HG03432 (cell line): ENCODE measurements around the gene DGCR2.
"Not testable (repeated sequence)": the region's sequence is repeated elsewhere in the genome, so short reads cannot be mapped to it uniquely, and the experiment has no call there.

Source experiments
- ATAC-seq: cut with Tn5 transposase; IDR thresholded peaks from one replicate; pipeline ENCODE4 v1.9.1; 2021; ENCODE audit warnings: mild to moderate bottlenecking, moderate library complexity; ENCODE audit not compliant: unreplicated experiment

DGCR2 gene

DNA sequence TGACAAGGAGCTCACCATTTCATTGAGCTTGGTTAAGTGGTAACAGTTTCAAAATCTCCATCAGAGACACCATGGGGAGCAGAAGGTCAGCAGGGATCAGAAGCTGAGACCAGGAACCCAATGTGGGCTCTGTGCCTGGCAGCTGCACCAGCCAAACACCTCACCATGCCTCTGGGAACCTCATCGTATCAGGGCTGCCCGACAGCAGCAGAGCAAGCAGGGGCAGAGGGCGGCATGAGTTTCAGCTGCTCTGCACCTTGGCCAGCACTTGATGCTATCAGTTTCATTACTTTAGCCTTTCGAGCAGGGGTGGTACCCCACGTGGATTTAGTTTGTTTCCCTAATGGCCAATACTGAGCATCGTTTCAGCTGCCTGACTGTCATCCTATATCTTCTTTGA lies 77.8 kb downstream of the DGCR2 start:
- no peak for ATAC-seq

DNA sequence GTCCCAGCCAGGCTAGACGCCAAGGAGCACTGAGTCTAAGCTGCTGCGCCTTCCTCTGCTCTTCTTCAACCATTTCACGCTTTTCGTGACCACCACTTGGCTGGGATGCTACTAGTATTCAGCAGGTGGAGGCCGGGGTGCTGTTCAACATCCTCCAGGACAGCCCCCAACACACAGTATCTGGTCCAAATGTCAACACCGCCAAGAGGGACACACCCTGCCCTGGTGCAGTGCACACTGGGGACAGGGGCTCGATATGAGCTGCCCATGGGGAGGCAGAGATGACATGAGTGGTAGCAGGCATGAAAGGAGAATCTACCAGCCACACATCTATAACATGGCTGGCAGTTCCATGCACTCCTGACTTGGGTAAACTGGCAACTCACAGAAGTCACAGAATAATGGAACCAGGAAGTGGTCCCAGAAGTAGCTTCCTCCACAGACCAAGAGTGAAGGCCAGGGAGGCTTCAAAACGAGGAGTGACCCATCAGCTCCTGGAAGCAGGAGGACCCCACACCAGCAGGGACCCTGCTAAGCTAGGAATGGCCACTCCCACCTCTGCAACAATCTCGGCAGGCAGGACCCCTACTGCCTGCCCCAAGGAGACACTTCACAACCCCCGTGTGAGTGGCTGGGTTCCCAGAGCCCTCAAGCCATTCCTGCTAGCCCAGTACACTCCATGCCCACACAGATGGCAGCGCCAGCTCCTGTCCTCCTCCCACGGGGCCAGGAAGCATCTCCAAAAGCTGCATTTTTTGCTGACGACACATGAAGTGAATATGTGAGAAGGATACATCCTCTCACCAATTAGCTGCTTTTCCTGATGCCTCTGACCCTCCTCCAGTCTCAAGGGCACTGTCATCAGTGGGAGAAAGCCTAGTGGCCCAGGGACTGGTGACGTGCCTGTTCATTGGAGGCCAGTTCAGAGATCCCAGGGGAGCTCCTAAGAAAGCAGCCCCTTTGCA lies 78.8 kb downstream of the DGCR2 start:
- ATAC-seq = no peak

DNA sequence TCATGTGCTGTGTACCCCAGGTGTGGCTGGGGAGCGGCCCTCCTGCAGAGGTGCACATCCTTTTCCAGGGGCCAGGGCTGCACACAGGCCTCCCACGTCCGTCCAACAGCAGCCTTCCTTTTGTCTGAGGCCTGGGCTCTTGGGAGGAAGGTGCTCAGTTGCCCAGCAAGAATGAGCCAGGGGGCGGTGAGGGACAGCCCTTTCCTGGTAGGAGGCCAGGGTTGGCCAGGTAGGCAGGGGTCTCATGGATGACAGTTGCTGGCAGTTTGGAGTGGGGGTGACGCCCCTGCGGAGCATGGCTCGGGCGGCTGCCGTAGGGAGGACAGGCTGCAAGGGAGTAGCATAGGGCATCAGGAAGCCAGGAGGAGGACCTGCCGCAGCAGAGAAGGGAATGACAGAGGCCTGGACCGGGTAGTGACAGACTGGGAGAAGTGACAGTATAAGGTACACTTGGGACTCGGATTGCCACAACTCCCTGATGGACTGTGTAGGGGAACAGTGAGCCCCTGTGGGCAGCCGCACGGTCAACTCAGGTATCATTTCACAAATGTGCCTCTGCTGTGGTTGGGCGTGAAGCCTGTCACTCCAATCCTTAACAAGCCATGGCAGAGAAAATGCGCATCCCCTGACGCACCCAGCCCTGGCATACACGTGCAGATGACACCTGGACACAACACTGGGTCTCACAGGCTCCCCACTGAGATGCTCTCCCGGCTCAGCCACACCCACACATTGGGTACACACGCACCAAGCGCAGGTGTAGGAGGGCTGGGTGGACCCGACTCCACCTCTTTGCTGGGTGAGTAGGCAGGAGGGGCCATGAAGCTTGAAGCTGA lies 79.7 kb downstream of the DGCR2 start:
- no peak for ATAC-seq

DNA sequence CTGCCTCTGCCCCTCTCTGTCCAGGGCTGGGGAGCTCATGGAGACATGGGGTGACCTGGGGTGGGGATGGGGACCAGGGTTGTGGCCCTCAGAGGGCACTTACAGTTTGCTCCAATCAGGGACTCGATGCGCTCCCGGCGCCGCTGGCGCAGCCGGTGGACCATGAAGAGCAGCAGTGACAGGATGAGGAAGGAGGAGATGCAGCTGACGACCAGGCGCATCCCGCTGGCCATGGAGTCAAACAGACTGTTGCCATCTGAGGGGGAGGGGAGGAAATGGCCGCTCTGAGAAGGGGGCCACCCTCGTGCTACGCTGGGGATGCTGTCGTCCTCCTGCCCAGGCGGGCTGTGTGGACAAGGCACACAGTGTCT lies 80.5 kb downstream of the DGCR2 start:
- no peak for ATAC-seq

DNA sequence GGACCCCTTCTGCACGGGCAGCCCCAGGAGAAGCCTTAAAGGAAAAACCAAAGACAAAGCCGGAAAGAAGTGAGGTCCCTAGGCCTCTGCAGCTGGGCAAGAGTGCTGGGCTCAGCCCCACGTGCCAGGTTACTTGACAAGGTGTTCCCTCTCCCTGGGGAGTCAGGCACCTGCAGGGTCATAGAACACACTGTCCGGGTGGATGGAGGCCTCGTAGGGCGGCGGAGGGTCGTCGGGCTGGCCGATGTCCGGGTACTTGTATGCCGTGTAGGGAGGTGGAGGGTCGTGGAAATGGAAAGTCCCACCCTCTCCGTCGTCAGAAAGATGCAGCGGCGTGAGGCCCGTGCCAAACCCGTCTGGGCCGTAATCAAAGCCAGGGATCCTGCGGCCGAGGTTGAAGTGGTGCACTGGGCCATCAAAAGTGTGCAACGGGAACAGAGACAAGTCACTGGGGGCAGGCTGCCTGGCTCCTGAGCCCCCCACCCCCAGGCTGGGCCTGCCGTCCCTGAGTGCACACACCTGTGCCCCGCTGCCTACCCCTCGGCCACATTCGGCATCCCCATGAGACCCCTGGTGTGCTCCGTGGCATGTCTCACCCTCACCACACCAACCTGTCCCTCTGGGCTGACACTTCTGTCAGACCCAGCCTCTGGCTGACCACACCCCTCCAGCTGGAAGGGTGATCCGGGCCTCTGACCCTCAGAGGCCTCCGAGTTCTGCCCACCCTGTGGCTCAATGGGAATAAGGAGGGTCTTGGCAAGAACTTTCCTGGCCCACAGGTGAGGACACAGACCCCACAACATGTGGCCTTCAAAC lies 81.1 kb downstream of the DGCR2 start:
- no peak for ATAC-seq

DNA sequence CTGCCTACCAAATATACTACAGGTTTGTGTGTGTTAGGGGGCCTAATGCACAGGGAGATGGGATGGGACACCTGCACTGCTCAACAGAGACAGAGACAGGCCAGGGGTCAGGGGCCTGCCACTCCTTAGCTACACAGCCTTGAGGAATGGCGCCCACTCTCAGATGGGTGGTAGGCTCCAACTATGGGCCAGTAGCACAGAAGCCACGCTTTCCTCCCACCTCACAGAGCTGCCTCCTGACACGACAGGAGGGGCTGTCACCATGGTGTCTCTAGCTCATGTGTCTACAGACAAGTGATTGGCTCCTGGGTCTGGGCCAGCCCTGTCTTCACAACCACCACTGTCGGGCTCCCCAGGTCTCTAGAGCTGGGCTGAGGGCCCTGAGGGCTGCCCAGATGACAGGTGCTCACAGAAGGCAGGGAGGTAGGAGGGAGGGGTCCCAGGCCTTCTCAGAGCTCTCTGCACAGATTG lies 81.8 kb downstream of the DGCR2 start:
- no peak for ATAC-seq

DNA sequence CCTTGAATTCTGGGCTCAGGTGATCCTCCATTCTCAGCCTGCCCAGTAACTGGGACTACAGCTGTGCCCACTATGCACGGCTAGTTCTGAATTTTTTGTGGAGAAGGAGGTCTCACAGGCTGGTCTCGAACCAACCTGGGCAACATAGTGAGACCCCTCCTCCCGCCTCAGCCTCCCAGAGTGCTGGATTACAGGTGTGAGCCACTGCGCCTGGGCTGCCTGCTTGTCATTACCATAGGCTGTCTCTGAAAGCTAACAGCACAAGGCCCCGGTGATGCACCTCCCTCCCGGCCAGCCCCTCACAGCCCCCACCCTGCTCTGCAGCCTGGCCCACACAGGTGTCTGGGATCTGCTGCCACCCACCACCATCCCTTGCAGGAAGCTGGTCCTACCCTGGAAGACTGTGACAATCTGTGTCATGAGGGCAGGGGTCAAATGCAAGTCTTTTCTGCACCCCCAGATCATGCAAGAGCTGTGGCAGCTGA lies 82.4 kb downstream of the DGCR2 start:
- ATAC-seq = no peak

DNA sequence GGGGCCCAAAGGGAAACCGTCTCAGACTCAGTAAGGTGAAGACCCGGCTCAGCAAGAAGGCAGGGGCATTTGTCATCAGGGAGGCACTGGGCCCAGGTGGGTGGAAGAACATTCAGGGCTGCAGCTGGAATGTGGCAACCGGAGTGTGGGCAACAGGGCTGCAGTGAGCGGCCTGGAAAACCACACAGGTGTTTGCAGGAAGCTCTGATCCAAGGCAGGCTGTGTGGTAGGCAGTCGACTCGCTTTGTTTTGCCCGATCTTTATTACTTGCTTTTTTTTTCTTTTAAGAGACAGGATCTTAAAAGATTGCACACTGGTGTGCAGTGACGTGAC lies 82.8 kb downstream of the DGCR2 start:
- no peak for ATAC-seq

DNA sequence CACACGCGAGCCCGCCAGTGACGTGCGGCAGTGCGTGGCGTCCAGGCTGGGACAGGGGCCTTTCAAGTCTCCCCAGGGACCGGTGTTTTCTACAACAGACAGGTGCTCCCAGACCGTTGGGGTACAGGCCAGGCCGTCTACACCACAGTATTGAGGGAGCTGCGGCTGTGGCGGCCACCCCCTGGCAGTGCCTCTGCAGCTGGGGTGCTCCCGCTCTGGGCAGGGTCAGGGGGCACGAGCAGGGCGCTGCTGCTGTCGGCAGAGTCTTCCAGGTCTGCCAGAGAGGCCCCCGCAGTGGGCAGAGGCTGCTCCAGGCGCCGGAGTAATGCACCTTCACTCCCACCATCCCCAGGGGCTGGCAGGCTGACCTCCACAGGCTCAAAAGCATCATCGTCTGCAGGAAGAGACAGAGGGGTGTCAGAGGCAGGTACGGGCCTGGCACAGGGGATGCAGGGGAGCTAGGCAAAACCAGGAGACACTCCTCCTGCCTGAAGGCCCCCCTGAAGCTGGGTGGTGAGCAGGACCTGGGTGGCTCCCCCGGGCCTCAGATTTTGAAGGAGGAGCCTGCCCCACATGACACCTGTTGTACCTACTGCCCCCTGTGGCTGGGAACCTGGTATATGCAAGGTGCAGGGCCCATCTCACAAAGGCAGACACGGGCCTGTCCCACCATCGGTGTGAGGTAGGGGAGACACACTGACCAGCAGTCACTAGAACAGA lies 83.3 kb downstream of the DGCR2 start:
- no peak for ATAC-seq

DNA sequence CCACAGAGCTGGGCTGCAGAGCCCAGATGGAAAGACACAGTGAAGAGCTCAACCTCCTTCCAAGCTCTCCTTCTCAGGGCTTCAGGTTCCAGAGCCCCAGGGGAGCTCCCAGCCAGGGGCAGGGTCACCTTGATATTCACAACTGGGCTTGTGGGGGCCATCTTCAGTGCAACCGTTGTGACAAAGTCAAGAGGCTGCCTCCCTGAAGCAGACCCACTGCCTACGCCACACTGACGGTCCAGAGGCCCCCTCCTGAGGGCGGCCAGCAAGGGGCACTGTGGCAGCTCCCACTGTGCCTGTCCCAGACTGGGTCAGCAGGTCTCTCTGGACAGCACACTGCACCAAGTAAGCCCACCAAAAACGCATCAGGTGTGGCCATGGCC lies 84.1 kb downstream of the DGCR2 start:
- ATAC-seq = no peak

DNA sequence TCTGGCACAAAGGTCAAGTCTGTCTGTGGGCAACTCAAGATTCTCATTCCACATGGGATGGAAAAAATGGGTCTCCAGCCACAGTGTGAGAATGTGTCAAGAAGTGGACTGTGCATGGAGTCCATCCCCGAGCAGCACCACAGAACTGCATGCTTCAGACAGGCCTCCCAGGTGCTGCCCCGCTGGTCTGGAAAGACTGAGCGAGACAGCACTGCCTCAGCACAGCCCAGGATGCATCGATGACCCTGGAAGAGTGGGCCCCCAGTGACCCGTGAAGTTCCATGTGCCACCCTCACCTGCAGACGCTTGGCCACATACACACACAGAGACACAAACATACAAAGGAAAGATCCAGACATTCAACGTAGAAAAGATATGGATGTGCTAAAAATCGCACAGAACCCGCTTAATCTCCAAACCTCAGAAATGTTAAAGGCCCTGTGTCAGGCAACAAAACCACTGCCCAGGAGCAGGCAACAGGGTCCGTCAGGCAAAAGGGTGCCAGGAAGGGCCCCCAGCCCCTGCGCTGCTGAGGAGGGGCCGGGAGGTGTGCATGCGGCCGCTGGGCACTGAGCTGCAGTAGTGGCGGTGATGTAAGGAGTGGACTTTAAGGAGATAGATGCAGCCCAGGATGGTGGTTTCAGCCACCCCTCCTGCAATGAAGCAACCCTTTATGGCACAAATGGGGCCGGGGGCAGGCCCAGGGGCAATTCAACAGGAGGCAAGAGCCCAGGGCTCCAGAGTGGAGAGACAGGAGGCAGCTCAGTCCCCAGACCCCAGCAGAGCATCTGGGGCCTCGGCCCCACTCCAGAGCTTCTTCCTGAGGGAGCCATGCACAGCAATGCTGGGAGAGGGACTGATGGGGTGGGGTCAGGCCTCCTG lies 84.7 kb downstream of the DGCR2 start:
- no peak for ATAC-seq

DNA sequence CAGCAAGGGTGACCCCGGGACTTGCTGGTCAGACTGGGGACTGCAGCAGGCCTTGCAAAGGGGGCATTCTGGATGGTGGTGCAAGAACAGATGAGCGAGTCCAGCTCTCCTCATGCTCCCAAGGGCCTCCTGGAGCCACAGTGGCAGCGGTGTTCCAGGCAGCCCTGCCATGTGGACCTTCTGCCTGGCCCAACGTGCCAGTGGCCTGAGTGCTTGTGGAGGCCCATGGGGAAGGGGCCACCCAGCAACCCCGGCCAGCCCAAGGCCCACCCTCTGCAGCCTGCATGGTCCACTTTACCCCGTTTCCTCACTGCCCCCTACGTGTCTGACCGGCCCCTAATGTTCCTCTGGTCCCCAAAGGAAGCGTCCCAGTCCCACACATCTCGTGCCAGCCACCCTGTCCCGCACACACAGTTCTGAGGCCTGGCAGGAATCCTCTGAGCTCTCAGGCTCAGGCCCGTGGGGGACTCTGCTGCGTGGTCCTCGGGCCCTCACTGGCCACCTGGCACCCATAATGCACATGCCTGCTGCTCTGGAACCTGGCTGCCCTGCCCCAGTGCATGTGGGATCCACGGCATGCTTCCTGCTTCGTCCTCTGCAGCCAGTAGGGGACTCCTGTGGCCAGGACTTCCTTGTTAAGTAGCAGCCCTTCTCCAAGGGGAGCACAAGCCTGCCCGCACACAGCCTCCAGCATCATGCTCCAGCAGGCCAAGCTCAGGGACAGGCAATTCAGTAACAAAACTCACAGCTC lies 85.5 kb downstream of the DGCR2 start:
- ATAC-seq = no peak

DNA sequence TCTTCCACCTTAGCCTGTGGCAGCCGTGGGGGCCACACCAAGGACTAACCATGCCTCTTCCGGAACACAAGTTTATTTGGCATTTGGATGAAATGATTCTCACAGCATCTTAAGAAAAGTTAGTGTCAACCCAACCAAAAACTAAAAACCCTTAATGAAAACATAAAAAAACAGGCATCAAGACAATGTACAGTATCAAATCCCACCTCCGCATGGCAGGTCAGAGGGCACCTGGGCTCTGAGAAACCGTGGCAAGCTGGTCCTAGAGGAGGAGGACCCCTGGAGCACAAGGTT lies 86.0 kb downstream of the DGCR2 start:
- no peak for ATAC-seq

DNA sequence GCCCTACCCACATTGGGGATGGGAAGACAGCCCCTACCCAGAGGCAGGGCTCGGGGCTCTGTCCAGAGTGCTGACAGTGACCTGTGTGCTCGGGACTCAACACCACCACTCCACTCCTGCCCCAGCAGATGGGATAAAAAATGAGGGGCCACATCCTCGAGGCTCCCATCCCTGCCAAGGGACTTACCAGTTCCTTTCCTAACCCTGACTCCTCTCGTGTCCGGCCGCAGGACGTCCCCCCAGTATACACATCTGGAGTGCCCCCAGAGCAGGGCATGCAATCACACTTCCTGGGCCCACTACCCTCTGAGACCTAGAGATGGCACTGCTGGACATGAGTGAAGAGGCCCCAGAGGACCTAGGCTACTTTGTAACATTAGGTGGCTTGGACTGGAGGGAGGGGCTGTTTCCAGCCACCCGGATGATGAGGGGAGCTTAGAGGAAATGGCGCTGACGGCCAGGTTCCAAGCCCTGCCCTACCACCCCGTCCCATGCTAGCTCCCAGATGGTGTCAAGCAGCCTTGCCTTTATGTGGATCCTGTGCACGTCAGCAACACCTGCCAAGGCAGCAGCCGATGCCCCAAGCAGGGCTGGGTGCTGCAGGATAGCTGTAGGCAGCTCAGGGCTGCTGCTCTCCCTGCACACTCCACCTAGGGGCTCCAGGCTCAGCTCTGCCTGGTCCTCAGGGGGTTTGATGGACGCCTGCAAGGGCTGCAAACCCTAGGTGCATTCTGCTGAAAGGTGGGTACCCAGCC lies 86.6 kb downstream of the DGCR2 start:
- ATAC-seq = no peak

DNA sequence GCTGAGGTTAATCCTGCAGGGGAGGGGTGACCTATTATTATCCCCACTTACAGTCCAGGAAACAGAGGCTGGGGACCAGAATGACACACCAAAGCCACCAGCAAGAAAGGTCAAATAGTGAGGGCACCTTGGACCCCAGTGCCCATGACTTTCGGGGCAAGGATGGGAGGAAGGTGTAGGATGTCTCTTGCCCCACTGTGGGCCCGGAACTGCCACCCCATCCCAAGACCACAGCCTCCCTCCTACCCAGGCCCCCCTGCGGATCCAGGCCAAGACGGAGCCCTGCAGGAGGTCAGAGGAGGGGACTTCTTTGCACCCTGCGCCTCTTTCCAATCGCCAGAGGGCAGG lies 87.1 kb downstream of the DGCR2 start:
- ATAC-seq = not testable (repeated sequence)

DNA sequence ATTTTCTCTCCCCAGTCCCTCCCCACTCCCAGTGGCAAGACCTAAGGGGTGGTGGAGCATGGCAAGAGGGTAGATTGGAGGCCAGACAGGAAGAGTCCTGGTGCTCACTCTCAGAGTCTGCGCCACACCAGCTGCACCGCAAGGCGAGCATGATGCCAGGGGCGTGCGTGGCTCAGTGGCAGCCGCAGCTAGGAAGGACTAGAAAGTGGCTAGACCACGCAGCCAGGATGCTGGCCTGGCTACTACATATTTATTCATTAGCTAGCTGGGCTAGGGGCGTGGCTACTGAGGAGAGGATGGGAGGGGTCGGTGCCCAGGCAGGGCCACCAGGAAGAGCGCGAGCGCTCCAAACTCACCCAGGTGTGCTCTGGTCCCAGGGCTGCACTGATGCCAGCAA lies 87.5 kb downstream of the DGCR2 start:
- not testable (repeated sequence) for ATAC-seq

DNA sequence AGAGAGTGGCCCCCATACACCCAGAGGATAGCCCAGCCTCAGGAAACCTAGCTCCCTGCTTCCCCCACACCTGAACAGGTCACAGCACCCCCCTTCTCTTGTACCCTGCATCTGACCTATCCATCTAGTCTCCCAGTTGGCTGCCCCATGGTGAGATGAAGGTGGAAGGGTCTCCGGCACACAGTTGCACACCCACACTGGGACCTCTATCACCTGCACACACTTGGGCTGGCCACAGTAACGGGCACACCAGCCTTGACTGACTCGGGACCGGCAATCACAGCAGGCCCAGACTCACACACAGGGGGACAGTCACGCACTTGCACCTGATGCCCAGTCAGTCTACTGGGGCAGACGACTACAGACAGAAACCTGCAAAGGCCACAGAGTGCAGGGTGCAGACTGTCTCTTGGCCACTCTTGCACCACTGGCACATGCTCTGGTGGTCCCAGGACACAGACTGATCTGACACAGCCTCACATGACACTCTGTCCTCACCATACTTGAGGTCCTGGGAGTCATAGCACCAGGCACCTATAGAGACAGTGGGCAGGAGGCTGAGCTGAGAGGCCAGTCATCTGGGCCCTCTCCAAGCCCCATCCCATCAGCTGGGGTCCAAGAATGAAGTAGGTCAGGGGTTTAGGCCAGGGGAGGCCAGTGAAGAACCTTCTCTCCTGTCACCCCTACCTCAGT lies 88.0 kb downstream of the DGCR2 start:
- ATAC-seq = not testable (repeated sequence)

DNA sequence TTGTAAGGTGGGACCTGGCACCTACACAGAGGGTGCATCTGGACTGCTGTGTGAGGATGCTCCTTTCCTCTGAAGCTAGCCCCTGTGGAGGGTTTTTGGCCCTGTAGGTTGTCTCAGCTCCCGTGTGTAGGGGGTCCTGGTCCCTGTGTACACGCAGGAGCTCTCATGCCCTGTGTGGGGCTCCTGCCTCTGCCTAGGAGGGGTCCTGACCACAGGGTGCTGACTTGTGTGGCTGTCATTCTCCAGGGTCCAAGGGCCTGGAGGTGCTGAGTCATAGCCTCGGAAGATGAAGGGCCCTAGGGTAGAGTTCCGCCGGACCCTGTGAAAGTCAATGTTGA lies 88.7 kb downstream of the DGCR2 start:
- not testable (repeated sequence) for ATAC-seq
